ENCODE results near the gene KDM4B. TPM values are rescaled to one million over a fixed set of nuclear protein-coding genes. Genes with fewer than 3 reads are reported as not detected.
A peak's percentile ranks its signal among the peaks of the same experiment; 100 is the strongest.

Gene KDM4B
- total RNA-seq, 2 experiments from 2014 or later, result 44.9 to 47.0 TPM

- Mint-ChIP-seq H3K27ac (no peak overlapping the region), H3K27me3 (ENCODE audit: low read depth) (no peaks in the 10 kb centered on the region), H3K9me3 (ENCODE audit: insufficient read depth) (peaks cover 18% of the 10 kb centered on the region), H3K4me3 (no peak overlapping the region), H3K36me3 (ENCODE audit: low read depth) (peaks cover 22% of the 10 kb centered on the region), H3K4me1 (ENCODE audit: low read depth) (no peaks in the 10 kb centered on the region)
- CTCF ChIA-PET, result no interaction called here
- ATAC-seq (no peak), DNase-seq (no peak)
- POLR2A ChIA-PET, result no interaction called here
These were observed 93.9 kb downstream of the KDM4B start for GRCh38 chr19:5062799-5063198.

- POLR2A ChIA-PET, result no interaction called here
- ATAC-seq (no peak), DNase-seq (no peak)
- Mint-ChIP-seq H3K36me3 (ENCODE audit: low read depth) (peaks cover 22% of the 10 kb centered on the region), H3K27me3 (ENCODE audit: low read depth) (no peaks in the 10 kb centered on the region), H3K4me3 (no peak overlapping the region), H3K4me1 (ENCODE audit: low read depth) (no peaks in the 10 kb centered on the region), H3K27ac (no peak overlapping the region), H3K9me3 (ENCODE audit: insufficient read depth) (peaks cover 18% of the 10 kb centered on the region)
- CTCF ChIA-PET, result no interaction called here
These were observed 95.1 kb downstream of the KDM4B start for GRCh38 chr19:5063873-5064645.

GRCh38 chr19:5064896-5065295, 96.0 kb downstream of the KDM4B start:
- Mint-ChIP-seq H3K9me3 (ENCODE audit: insufficient read depth) (peaks cover 18% of the 10 kb centered on the region), H3K27me3 (ENCODE audit: low read depth) (no peaks in the 10 kb centered on the region), H3K4me3 (no peak overlapping the region), H3K27ac (no peak overlapping the region), H3K4me1 (ENCODE audit: low read depth) (no peaks in the 10 kb centered on the region), H3K36me3 (ENCODE audit: low read depth) (peaks cover 22% of the 10 kb centered on the region)
- CTCF ChIA-PET, result no interaction called here
- DNase-seq (no peak), ATAC-seq (no peak)
- POLR2A ChIA-PET, result no interaction called here

GRCh38 chr19:5065663-5066093, 96.8 kb downstream of the KDM4B start:
- Mint-ChIP-seq H3K4me3 (no peak overlapping the region), H3K27me3 (ENCODE audit: low read depth) (no peaks in the 10 kb centered on the region), H3K4me1 (ENCODE audit: low read depth) (no peaks in the 10 kb centered on the region), H3K27ac (no peak overlapping the region), H3K36me3 (ENCODE audit: low read depth) (peaks cover 22% of the 10 kb centered on the region), H3K9me3 (ENCODE audit: insufficient read depth) (peaks cover 18% of the 10 kb centered on the region)
- DNase-seq (no peak), ATAC-seq (no peak)
- CTCF ChIA-PET, result no interaction called here
- POLR2A ChIA-PET, result no interaction called here

GRCh38 chr19:5066768-5067167, 97.9 kb downstream of the KDM4B start:
- H3K27ac Mint-ChIP-seq, result no peak overlapping the region
- no peak overlapping the region for H3K4me3 Mint-ChIP-seq
- peaks cover 15% of the 10 kb centered on the region for H3K36me3 Mint-ChIP-seq (ENCODE audit: low read depth)
- ATAC-seq, result no peak
- peaks cover 12% of the 10 kb centered on the region for H3K9me3 Mint-ChIP-seq (ENCODE audit: insufficient read depth)
- H3K27me3 Mint-ChIP-seq (ENCODE audit: low read depth), result no peaks in the 10 kb centered on the region
- no peak for DNase-seq
- CTCF ChIA-PET, result no interaction called here
- POLR2A ChIA-PET, result no interaction called here
- peaks cover 3% of the 10 kb centered on the region for H3K4me1 Mint-ChIP-seq (ENCODE audit: low read depth)

GRCh38 chr19:5067678-5068077, 98.8 kb downstream of the KDM4B start:
- ATAC-seq (no peak), DNase-seq (no peak)
- Mint-ChIP-seq H3K36me3 (ENCODE audit: low read depth) (peaks cover 8% of the 10 kb centered on the region), H3K4me1 (ENCODE audit: low read depth) (peaks cover 4% of the 10 kb centered on the region), H3K4me3 (no peak overlapping the region), H3K9me3 (ENCODE audit: insufficient read depth) (peaks cover 6% of the 10 kb centered on the region), H3K27me3 (ENCODE audit: low read depth) (no peaks in the 10 kb centered on the region), H3K27ac (no peak overlapping the region)
- ChIA-PET POLR2A (interaction anchor here (0.6 kb wide), 1 partner anchor 131 kb away, joined by 3 read pairs; no protein-coding TSS in a partner anchor), CTCF (no interaction called here)

GRCh38 chr19:5068233-5069072, 99.5 kb downstream of the KDM4B start:
- CTCF ChIA-PET, result interaction anchor here (1.1 kb wide), 1 partner anchor 29 kb away, joined by 3 read pairs; no protein-coding TSS in a partner anchor
- Mint-ChIP-seq H3K9me3 (ENCODE audit: insufficient read depth) (no peaks in the 10 kb centered on the region), H3K27me3 (ENCODE audit: low read depth) (no peaks in the 10 kb centered on the region), H3K4me3 (no peak overlapping the region), H3K36me3 (ENCODE audit: low read depth) (peaks cover 4% of the 10 kb centered on the region), H3K4me1 (ENCODE audit: low read depth) (peaks cover 11% of the 10 kb centered on the region), H3K27ac (no peak overlapping the region)
- POLR2A ChIA-PET, result no interaction called here
- DNase-seq, result no peak
- ATAC-seq, result no peak

- ChIA-PET CTCF (interaction anchor here (1.1 kb wide), 1 partner anchor 22 kb away, joined by 3 read pairs; no protein-coding TSS in a partner anchor), POLR2A (no interaction called here)
- H3K27me3 Mint-ChIP-seq (ENCODE audit: low read depth), result no peaks in the 10 kb centered on the region
- peaks cover 30% of the 10 kb centered on the region for H3K4me1 Mint-ChIP-seq (ENCODE audit: low read depth)
- no peaks in the 10 kb centered on the region for H3K9me3 Mint-ChIP-seq (ENCODE audit: insufficient read depth)
- H3K4me3 Mint-ChIP-seq, result no peak overlapping the region
- ATAC-seq (no peak), DNase-seq (no peak)
- peaks cover 7% of the 10 kb centered on the region for H3K36me3 Mint-ChIP-seq (ENCODE audit: low read depth)
- H3K27ac Mint-ChIP-seq, result no peak overlapping the region
These were observed 101.4 kb downstream of the KDM4B start for GRCh38 chr19:5070331-5070730.

GRCh38 chr19:5070930-5071329, 102.0 kb downstream of the KDM4B start:
- no peaks in the 10 kb centered on the region for H3K9me3 Mint-ChIP-seq (ENCODE audit: insufficient read depth)
- H3K4me3 Mint-ChIP-seq, result no peak overlapping the region
- peaks cover 36% of the 10 kb centered on the region for H3K4me1 Mint-ChIP-seq (ENCODE audit: low read depth)
- ATAC-seq (no peak), DNase-seq (no peak)
- CTCF ChIA-PET, result no interaction called here
- H3K36me3 Mint-ChIP-seq (ENCODE audit: low read depth), result peaks cover 7% of the 10 kb centered on the region
- POLR2A ChIA-PET, result no interaction called here
- no peaks in the 10 kb centered on the region for H3K27me3 Mint-ChIP-seq (ENCODE audit: low read depth)
- H3K27ac Mint-ChIP-seq, result no peak overlapping the region

GRCh38 chr19:5071579-5071978, 102.7 kb downstream of the KDM4B start:
- peaks cover 7% of the 10 kb centered on the region for H3K36me3 Mint-ChIP-seq (ENCODE audit: low read depth)
- no peaks in the 10 kb centered on the region for H3K27me3 Mint-ChIP-seq (ENCODE audit: low read depth)
- ChIA-PET POLR2A (no interaction called here), CTCF (no interaction called here)
- ATAC-seq, result no peak
- no peaks in the 10 kb centered on the region for H3K9me3 Mint-ChIP-seq (ENCODE audit: insufficient read depth)
- peaks cover 38% of the 10 kb centered on the region for H3K4me1 Mint-ChIP-seq (ENCODE audit: low read depth)
- H3K4me3 Mint-ChIP-seq, result no peak overlapping the region
- DNase-seq, result no peak
- no peak overlapping the region for H3K27ac Mint-ChIP-seq

- Mint-ChIP-seq H3K4me1 (ENCODE audit: low read depth) (peaks cover 43% of the 10 kb centered on the region), H3K36me3 (ENCODE audit: low read depth) (peaks cover 8% of the 10 kb centered on the region), H3K27ac (no peak overlapping the region), H3K9me3 (ENCODE audit: insufficient read depth) (no peaks in the 10 kb centered on the region), H3K27me3 (ENCODE audit: low read depth) (no peaks in the 10 kb centered on the region), H3K4me3 (no peak overlapping the region)
- DNase-seq, result no peak
- CTCF ChIA-PET, result no interaction called here
- no peak for ATAC-seq
- POLR2A ChIA-PET, result no interaction called here
These were observed 103.2 kb downstream of the KDM4B start for GRCh38 chr19:5072115-5072514.

- CTCF ChIA-PET, result no interaction called here
These were observed 104.4 kb downstream of the KDM4B start for GRCh38 chr19:5073153-5073844.

More at GRCh38 chr19:5073153-5073844, 104.4 kb downstream of the KDM4B start:
- Mint-ChIP-seq H3K4me1 (ENCODE audit: low read depth) (peaks cover 53% of the 10 kb centered on the region), H3K27me3 (ENCODE audit: low read depth) (no peaks in the 10 kb centered on the region), H3K9me3 (ENCODE audit: insufficient read depth) (no peaks in the 10 kb centered on the region), H3K4me3 (no peak overlapping the region), H3K27ac (peak overlapping the region; percentile 53), H3K36me3 (ENCODE audit: low read depth) (peaks cover 10% of the 10 kb centered on the region)
- POLR2A ChIA-PET, result no interaction called here
- DNase-seq (no peak), ATAC-seq (no peak)
